GM21529 (cell line): Measurements from ENCODE around the gene ATP6V1C2.

Source experiments
- ATAC-seq: cut with Tn5 transposase; IDR thresholded peaks from one replicate; pipeline ENCODE4 v1.9.1; 2021; ENCODE audit not compliant: unreplicated experiment

ATP6V1C2 gene

GRCh38 chr2:10722252-10722825, 909 bp downstream of the ATP6V1C2 start:
- ATAC-seq, result no peak

- no peak for ATAC-seq
These were observed 11.6 kb downstream of the ATP6V1C2 start for GRCh38 chr2:10732924-10733565.

DNA sequence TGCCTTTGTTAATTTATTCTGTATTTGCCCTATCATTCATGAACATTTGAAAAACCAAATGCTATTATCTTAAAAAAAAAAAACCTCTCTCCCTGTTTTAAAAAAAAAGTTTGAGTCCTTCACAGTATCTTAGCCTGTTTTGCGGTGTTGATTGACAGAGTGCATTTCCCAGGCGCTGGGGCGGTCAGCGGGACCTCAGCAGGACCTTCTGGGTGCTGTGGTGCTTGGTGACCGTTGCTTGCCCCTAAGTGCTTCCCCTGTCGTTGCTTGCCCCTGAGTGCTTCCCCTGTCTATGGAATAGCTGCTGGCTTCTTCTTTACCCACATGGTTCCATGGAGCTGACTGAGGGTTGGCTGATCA, 12.1 kb downstream of the ATP6V1C2 start:
- ATAC-seq, result no peak

DNA sequence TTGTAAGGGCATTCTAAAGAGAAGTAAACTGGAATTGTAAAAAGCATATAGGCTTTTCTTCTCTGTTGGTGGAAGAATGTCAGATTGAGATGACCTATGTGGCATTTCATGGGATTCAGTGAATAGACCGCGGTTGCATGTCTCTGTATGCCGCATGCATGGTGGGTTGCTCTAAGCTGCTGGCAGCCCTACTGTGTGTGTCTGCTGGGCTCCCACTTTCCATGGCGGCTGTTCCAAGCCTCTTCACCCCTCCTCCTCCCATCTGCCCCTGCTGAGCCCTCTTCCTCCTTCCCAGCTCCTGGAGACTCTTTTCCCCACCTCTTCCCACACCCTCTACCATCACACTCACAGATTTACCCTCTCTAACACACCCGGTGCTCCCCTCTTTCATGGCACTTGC, 12.6 kb downstream of the ATP6V1C2 start:
- no peak for ATAC-seq

GRCh38 chr2:10738192-10738591, 16.8 kb downstream of the ATP6V1C2 start:
- ATAC-seq, result no peak

GRCh38 chr2:10740226-10740625, 18.8 kb downstream of the ATP6V1C2 start:
- no peak for ATAC-seq

DNA sequence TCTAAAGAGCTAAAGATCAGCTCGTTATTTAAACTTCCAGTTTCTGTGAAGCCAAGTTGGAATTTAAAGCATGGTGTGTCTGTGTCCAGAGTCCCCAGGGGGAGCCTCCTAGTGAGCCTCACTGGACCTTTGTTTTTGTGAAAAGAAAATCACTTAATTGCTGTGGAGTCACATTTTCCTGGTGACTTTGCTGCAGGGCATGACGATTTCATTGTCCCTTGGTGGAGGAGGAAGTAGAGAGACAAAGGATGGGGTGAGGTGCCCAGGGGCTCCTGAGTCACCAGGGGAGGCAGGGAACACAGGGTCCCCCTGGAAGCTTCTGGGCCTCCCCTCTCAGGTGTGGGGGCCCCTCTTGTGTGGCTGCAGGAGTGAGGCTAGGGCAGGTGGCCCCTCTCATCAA, 19.7 kb downstream of the ATP6V1C2 start:
- ATAC-seq, result no peak

DNA sequence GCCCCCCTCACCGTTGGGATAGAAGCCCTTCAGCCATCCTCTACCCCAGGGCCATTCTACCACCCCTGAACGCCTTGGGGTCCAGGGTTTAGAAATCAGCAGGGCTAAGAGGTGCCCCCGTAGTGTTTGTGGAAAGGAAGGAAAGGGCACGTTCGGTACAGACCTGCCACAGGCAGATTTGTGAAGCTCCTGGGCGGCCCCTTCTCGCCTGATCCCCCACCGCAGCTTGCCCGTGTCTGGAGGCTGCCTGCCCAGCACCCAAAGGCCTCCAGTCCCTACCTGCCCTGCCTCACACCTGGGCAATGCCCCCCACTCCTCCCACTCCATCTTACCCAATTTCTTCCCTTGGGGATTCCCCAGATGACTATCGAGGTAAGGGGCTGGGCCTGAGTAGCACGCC, 21.2 kb downstream of the ATP6V1C2 start:
- ATAC-seq, result no peak

DNA sequence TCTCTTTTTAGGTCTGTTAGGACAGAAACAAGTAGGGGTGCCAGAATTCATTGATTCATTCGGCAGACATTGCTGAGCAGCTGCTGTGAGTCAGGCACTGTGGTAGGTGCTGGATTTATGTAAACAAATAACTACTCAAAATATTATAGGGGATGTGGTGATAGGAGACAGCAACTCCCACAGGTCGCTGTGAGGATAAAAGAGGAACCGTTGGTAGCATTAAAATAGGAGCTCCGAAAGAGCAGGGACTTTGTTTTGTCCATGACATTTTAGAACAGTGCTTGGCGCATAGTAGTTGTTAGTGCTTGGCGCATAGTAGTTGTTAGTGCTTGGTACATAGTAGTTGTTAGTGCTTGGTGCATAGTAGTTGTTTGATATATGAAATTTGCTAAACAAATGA, 29.2 kb downstream of the ATP6V1C2 start:
- no peak for ATAC-seq

DNA sequence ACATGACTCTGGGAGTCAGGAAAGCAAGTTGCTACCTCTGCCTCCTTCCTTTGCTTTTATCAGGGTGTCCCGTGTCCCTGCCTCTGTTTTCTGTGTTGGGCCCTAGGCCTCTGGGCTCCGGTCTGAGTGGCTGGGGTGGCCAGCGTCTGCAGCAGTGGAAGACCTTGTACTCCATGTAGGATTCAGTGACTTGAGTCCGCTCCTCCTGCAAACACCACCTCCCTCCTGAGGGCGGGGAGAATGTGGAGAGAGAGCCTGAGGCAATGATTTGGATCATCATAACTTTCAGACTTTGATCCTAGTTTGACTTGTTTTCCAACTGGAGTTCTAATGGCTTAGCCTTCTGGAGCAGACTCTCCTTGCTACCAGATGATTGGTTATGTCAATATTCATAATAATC, 30.8 kb downstream of the ATP6V1C2 start:
- ATAC-seq, result no peak

- ATAC-seq, result no peak
These were observed 31.7 kb downstream of the ATP6V1C2 start for GRCh38 chr2:10753156-10753555.

- no peak for ATAC-seq
These were observed 32.4 kb downstream of the ATP6V1C2 start for GRCh38 chr2:10753876-10754275.

- no peak for ATAC-seq
These were observed 34.2 kb downstream of the ATP6V1C2 start for GRCh38 chr2:10755621-10756020.

DNA sequence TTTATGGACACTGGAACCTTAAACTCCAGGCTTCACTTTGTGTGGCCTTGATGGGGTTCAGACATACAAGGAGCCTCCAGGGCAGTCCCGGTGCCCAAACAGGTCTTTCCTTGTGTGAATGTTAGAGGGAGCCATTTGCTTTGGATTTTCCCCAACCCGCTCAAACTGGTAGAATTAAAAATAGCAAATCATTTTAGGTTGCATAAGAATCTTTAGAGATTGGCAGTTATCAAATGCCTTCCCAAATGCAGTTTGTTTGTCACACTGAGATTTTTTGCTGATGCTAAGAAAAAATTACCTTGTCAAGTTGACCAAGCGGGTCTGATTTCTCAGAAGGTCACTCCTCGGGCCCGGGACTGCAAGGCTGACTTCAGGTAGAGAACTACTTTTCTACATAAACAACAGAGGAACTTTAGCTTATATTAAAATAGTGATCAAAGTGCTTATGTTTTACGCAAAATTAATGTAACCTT, 36.4 kb downstream of the ATP6V1C2 start:
- ATAC-seq, result no peak

DNA sequence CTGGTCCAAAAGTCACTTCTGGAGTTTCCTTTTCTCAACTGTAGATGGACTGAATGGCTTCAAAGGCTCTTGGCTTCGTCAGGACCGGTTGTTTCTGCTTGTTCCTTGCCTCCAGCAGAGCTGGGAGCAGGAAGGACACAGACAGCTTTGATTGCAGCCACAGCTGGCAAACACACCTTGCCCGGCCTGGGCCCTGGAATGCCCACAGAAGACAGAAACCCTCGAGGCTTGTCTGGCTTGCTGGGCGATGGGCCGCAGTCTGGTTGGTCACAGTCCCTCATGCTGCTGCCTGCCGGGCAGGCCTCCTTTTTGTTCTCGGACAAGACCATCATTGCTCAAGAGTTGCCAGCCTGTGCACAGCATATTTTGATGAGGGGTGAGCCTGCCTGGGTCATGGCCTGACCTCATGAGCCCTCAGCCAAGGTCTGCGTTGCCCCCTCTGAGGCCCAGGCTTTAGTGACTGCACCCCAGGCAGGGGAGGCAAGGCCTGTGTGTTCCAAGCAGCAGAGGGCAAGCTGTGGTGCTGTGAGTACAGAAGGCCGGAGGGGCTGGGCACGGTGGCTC, 37.8 kb downstream of the ATP6V1C2 start:
- no peak for ATAC-seq

GRCh38 chr2:10760794-10761504, 39.5 kb downstream of the ATP6V1C2 start:
- no peak for ATAC-seq

DNA sequence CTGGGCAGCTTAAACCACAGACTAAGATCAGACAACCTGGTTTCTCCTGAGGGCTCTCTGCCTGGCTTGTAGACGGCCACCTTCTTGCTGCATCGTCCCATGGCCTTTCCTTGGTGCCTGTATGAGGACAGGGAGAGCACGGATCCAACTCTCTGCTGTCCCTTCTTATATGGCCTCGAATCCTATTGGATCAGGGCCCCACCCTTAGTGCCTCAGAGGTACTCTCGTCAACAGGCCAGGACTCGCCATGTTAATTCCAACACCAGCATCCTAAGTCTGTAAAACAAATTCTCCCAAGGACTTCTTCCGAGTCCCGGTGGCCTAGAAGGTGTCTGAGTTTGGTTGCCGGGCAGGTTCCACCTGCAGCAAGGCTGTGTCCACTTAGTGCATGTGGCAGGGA, 40.2 kb downstream of the ATP6V1C2 start:
- ATAC-seq, result no peak

GRCh38 chr2:10762651-10763460, 41.4 kb downstream of the ATP6V1C2 start:
- no peak for ATAC-seq

DNA sequence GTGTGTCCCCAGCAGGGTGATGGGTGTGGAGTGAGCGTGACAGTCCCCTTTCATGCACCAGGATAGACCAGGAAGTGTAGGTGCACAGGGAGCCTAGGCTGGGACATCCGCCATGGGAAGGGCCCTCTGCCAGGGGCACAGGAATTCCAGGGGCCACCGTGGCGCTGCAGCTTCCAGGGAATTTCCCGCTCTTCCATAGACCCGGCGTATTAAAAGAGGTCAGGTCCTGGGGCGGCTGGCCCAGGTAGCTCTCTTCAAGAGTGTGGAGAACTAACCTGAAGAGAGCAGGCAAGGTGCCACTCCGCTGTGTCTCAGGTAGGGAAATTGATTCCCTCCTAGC, 42.0 kb downstream of the ATP6V1C2 start:
- no peak for ATAC-seq

GRCh38 chr2:10764096-10764785, 42.8 kb downstream of the ATP6V1C2 start:
- ATAC-seq, result no peak

DNA sequence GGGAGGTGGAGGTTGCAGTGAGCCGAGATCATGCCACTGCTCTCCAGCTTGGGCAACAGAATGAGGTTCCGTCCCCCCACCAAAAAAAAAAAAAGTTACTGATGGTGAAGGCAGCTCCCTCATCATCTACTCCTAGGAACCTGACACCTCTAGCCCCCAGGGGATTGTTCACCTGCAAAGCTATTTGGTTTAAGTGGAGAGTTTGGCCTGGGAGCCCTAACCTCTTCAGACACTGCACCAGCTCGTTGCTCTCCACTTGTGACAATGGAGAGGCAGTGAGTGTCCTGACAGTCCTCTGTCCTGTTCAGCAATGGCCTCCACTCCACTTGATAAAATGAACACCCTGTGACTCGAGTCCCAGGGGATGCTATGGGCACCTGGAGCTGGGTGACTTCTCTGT, 43.5 kb downstream of the ATP6V1C2 start:
- ATAC-seq, result no peak
